ENCODE data around the gene RLIM.

DNA sequence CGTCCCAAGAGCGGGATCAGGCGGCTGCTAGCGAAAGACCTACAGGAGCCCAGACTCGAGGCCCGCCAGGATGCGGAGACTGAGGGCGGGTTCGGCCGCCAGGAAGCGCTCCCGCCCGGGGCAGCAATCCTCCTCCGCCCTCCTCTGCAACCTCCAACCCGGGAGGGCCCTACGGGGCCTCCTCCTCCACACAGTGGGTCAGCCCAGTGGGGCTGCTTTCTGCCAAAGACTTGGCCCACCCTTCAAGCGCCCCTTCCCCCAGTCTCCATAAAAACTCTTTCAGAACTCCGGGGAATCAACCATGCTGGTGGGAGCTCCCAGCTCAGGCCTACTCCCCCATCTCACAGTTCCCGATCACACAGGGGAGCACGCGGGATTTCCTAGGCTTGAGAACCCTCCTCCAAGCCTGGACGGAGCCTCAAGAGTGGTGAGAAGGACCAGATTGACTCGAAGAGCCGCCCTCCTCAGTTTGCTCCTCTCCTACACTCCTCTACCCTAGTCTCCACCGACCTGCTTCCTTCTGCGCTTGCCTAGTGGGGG lies 77.5 kb downstream of the RLIM start:
- no peak for TF ChIP-seq CTCF (IDR thresholded peaks at IDR 0.05)
- no peak for TF ChIP-seq POLR2A (IDR thresholded peaks at IDR 0.05)

All from body of pancreas (tissue), 4 donors.